Smooth muscle cell (in vitro differentiated cells): ENCODE results near the gene SYNDIG1L. TPM values are rescaled to one million over a fixed set of nuclear protein-coding genes. Genes with fewer than 3 reads are reported as not detected.
"Not testable (repeated sequence)": the region's sequence is repeated elsewhere in the genome, so short reads cannot be mapped to it uniquely, and the experiment has no call there.

ENCODE experiments used
- DNase-seq: peaks from one replicate; lab custom pipeline; 2025; ENCODE audit not compliant: unreplicated experiment; lab: John Stamatoyannopoulos, UW
- H2AFZ ChIP-seq: fragments of 200-600 bp; sonication (generic); 2 replicates; pipeline ENCODE4 v1.6.0; 2016; ENCODE audit warnings: antibody characterized with exemption, low read depth, mild to moderate bottlenecking
- H3F3A ChIP-seq: fragments of 200-600 bp; sonication (generic); 2 replicates; pipeline ENCODE4 v1.6.0; 2017; ENCODE audit warnings: antibody characterized with exemption, low read depth
- H3K27ac ChIP-seq: fragments of 200-600 bp; sonication (generic); 2 replicates; pipeline ENCODE4 v1.5.1; 2016; ENCODE audit warnings: low read depth, mild to moderate bottlenecking
- H3K27me3 ChIP-seq: fragments of 200-600 bp; sonication (generic); 2 replicates; pipeline ENCODE4 v1.6.1; 2016; ENCODE audit warnings: low read depth, mild to moderate bottlenecking
- H3K36me3 ChIP-seq: fragments of 200-600 bp; sonication (generic); 2 replicates; pipeline ENCODE4 v1.5.1; 2016; ENCODE audit warnings: low read depth
- H3K4me1 ChIP-seq: fragments of 200-600 bp; sonication (generic); 2 replicates; pipeline ENCODE4 v1.5.1; 2016; ENCODE audit warnings: low read depth
- H3K4me2 ChIP-seq: fragments of 200-600 bp; sonication (generic); 2 replicates; pipeline ENCODE4 v1.6.0; 2016; ENCODE audit warnings: mild to moderate bottlenecking
- H3K4me3 ChIP-seq: fragments of 200-600 bp; sonication (generic); 2 replicates; pipeline ENCODE4 v1.5.1; 2016; ENCODE audit warnings: mild to moderate bottlenecking
- H3K79me2 ChIP-seq: fragments of 200-600 bp; sonication (generic); 2 replicates; pipeline ENCODE4 v1.6.0; 2016; ENCODE audit warnings: low read depth, mild to moderate bottlenecking
- H3K9ac ChIP-seq: fragments of 200-600 bp; sonication (generic); 2 replicates; pipeline ENCODE4 v1.6.0; 2016; ENCODE audit warnings: low read depth
- H3K9me3 ChIP-seq: fragments of 200-600 bp; sonication (generic); replicated peaks from 2 replicates; pipeline ENCODE4 v1.5.1; 2016; ENCODE audit warnings: low read depth
- H4K20me1 ChIP-seq: fragments of 200-600 bp; sonication (generic); 2 replicates; pipeline ENCODE4 v1.6.0; 2016; ENCODE audit warnings: low read depth
- WGBS: methylation state at CpG from one replicate; pipeline ENCODE4 v1.1.7; 2016; ENCODE audit warnings: low lambda C conversion rate; 5-methylcytosine and 5-hydroxymethylcytosine counted together
- polyA plus RNA-seq: library from polyadenylated mRNA; unstranded; fragments of >200 nt; fragmentation: Nextera tagmentation; extraction: Ambion mirVana; gene quantifications from 2 replicates; pipeline ENCODE4 v1.2.1, GENCODE V29; 2016
- total RNA-seq: library from RNA; depleted of rRNA; stranded (reverse); fragments of >200 nt; gene quantifications from 2 replicates; pipeline ENCODE4 v1.2.3, GENCODE V29; 2014
- TF ChIP-seq, protein P1 (sequence below): fragments of 200-600 bp; sonication (generic); IDR thresholded peaks from 2 replicates; pipeline ENCODE4 v1.5.1; 2017; ENCODE audit warnings: borderline replicate concordance, mild to moderate bottlenecking, antibody characterized with exemption; ENCODE audit not compliant: insufficient read depth, poor library complexity, severe bottlenecking

The SYNDIG1L gene
- total and polyA plus RNA-seq, 2 experiments from 2014 or later: not detected

DNA sequence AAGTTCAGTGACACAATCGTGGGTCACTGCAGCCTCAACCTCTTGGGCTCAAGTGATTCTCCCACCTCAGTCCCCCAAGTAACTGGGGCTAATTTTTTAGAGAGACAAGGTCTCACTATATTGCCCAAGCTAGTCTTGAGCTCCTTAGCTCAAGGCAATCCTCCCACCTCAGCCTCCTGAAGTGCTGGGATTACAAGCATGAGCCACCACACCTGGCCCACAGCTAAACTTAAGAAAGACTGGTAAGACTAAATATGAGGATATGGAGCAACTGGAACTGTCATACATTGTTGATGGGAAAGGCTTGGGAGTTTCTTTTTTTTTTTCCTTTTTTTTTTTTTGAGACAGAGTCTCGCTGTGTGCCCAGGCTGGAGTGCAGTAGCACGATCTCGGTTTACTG lies 43.8 kb downstream of the SYNDIG1L start:
- Histone ChIP-seq H3K4me2 (no peak overlapping the region), H3K27me3 (peaks cover 13% of the 10 kb centered on the region), H3F3A (no peaks in the 10 kb centered on the region), H3K79me2 (no peaks in the 10 kb centered on the region), H2AFZ (no peak overlapping the region), H3K4me1 (no peaks in the 10 kb centered on the region), H3K4me3 (no peak overlapping the region), H3K9ac (no peak overlapping the region), H3K36me3 (no peaks in the 10 kb centered on the region), H4K20me1 (no peaks in the 10 kb centered on the region), H3K9me3 (no peaks in the 10 kb centered on the region), H3K27ac (no peak overlapping the region)
- TF ChIP-seq, protein P1, sequence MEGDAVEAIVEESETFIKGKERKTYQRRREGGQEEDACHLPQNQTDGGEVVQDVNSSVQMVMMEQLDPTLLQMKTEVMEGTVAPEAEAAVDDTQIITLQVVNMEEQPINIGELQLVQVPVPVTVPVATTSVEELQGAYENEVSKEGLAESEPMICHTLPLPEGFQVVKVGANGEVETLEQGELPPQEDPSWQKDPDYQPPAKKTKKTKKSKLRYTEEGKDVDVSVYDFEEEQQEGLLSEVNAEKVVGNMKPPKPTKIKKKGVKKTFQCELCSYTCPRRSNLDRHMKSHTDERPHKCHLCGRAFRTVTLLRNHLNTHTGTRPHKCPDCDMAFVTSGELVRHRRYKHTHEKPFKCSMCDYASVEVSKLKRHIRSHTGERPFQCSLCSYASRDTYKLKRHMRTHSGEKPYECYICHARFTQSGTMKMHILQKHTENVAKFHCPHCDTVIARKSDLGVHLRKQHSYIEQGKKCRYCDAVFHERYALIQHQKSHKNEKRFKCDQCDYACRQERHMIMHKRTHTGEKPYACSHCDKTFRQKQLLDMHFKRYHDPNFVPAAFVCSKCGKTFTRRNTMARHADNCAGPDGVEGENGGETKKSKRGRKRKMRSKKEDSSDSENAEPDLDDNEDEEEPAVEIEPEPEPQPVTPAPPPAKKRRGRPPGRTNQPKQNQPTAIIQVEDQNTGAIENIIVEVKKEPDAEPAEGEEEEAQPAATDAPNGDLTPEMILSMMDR: no peak
- 87% methylated on average over 4 of the region's 4 CpGs for WGBS
- DNase-seq: no peak

DNA sequence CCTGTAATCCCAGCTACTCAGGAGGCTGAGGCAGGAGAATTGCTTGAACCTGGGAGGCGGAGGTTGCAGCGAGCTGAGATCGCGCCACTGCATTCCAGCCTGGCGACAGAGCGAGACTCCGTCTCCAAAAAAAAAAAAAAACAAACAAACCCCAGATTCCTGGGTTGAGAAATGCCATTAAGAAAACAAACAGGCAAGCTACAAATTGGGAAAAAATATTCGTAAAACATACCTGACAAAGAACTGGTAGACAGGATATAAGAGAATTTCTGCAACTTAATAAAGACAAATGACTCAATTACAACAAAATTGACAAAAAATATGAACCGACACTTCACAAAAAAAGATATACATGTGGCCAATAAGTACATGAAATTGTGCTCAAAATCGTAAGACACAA lies 44.4 kb downstream of the SYNDIG1L start:
- H3K27ac ChIP-seq, H3K4me2 ChIP-seq, H3K27me3 ChIP-seq, H3K4me3 ChIP-seq, H3K9me3 ChIP-seq, H4K20me1 ChIP-seq, H3K4me1 ChIP-seq, DNase-seq, H3F3A ChIP-seq, H3K36me3 ChIP-seq, H2AFZ ChIP-seq, H3K79me2 ChIP-seq, H3K9ac ChIP-seq: not testable (repeated sequence)
- WGBS: 85% methylated on average over 10 of the region's 10 CpGs

DNA sequence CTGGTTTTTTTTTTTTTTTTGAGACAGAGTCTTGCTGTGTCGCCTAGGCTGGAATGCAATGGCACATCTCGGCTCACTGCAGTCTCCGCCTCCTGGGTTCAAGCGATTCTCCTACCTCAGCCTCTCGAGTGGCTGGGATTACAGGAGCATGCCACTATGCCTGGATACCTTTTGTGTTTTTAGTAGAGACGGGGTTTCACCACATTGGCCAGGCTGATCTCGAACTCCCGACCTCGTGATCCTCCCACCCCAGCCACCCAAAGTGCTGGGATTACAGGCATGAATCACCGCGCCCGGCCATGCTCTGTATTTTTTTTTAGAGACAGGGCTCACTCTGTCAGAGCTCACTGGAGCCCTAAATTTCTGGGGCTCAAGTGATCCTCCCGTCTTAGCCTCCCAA lies 45.2 kb downstream of the SYNDIG1L start:
- Histone ChIP-seq H3K4me2 (no peak overlapping the region), H3K9me3 (no peaks in the 10 kb centered on the region), H3K27ac (no peak overlapping the region), H3F3A (no peaks in the 10 kb centered on the region), H3K36me3 (no peaks in the 10 kb centered on the region), H3K79me2 (no peaks in the 10 kb centered on the region), H2AFZ (no peak overlapping the region), H4K20me1 (no peaks in the 10 kb centered on the region), H3K27me3 (no peaks in the 10 kb centered on the region), H3K4me3 (no peak overlapping the region), H3K4me1 (no peaks in the 10 kb centered on the region), H3K9ac (no peak overlapping the region)
- TF ChIP-seq, protein P1: no peak
- WGBS: 92% methylated on average over 13 of the region's 13 CpGs
- DNase-seq: no peak

- H3F3A ChIP-seq: no peaks in the 10 kb centered on the region
- peaks cover 4% of the 10 kb centered on the region for H3K27me3 ChIP-seq
- TF ChIP-seq, protein P1: no peak
- no peak overlapping the region for H2AFZ ChIP-seq
- no peak overlapping the region for H3K9ac ChIP-seq
- no peak overlapping the region for H3K4me3 ChIP-seq
- no peak for DNase-seq
- no peak overlapping the region for H3K27ac ChIP-seq
- no peak overlapping the region for H3K4me2 ChIP-seq
- H3K36me3 ChIP-seq: no peaks in the 10 kb centered on the region
- no peaks in the 10 kb centered on the region for H4K20me1 ChIP-seq
- no peaks in the 10 kb centered on the region for H3K79me2 ChIP-seq
- WGBS: 91% methylated on average over 9 of the region's 9 CpGs
- no peaks in the 10 kb centered on the region for H3K4me1 ChIP-seq
- no peaks in the 10 kb centered on the region for H3K9me3 ChIP-seq
These were observed 45.8 kb downstream of the SYNDIG1L start for GRCh38 chr14:74380172-74380571.
